Heart left ventricle (tissue), 16 donors: ENCODE data around the gene ZBTB8B. TPM values are rescaled to one million over a fixed set of nuclear protein-coding genes. Genes with fewer than 3 reads are reported as not detected.
A peak's percentile ranks its signal among the peaks of the same experiment; 100 is the strongest.

Source experiments
- ATAC-seq, 4 donors: fragments of 200-7000 bp; cut with Tn5 transposase; one replicate each; pipeline ENCODE4 v1.9.1; 2020 to 2022; ENCODE audit warnings: moderate library complexity in 4 of 4, mild to moderate bottlenecking in 3 of 4, moderate number of reproducible peaks in 1 of 4
- DNase-seq, 5 donors: peaks; one replicate each; pipeline ENCODE4 v3.0.0-alpha.2; 2020
- H3K27ac ChIP-seq, 12 donors: fragments of 200-600 bp; sonication (generic) in 4 of 12; one replicate each; pipeline versions ENCODE4 v1.5.0 to v1.8.0; 2016 to 2022; ENCODE audit warnings: mild to moderate bottlenecking in 2 of 12
- H3K27me3 ChIP-seq, 9 donors: fragments of 200-600 bp; sonication (generic) in 2 of 9; one replicate each; pipeline versions ENCODE4 v1.5.1 to v1.8.0; 2016 to 2022; ENCODE audit warnings: mild to moderate bottlenecking in 3 of 9
- H3K36me3 ChIP-seq, 9 donors: fragments of 200-600 bp; sonication (generic) in 2 of 9; one replicate each; pipeline versions ENCODE4 v1.5.0 to v1.8.0; 2018 to 2022; ENCODE audit warnings: mild to moderate bottlenecking in 2 of 9
- H3K4me1 ChIP-seq, 12 donors: fragments of 200-600 bp; sonication (generic) in 4 of 12; one replicate each; pipeline versions ENCODE4 v1.5.0 to v1.8.0; 2016 to 2022; ENCODE audit warnings: mild to moderate bottlenecking in 3 of 12
- H3K4me3 ChIP-seq, 12 donors: fragments of 200-600 bp; sonication (generic) in 4 of 12; one replicate each; pipeline versions ENCODE4 v1.5.0 to v1.8.0; 2017 to 2022; ENCODE audit warnings: mild to moderate bottlenecking in 9 of 12, moderate library complexity in 4 of 12
- H3K9me3 ChIP-seq, 12 donors: fragments of 200-600 bp; sonication (generic) in 4 of 12; one replicate each; pipeline versions ENCODE4 v1.5.0 to v1.8.0; 2016 to 2022; ENCODE audit warnings: mild to moderate bottlenecking in 1 of 12
- POLR2A ChIP-seq, 2 donors: fragments of 450-650 bp; IDR thresholded peaks; one replicate each; pipeline ENCODE4 v1.6.1; 2017; ENCODE audit warnings: antibody characterized with exemption in 2 of 2, mild to moderate bottlenecking in 2 of 2, moderate library complexity in 2 of 2
- WGBS, 4 donors: extraction: QIAGEN DNeasy Blood & Tissue Kit in 2 of 4; methylation state at CpG; one replicate each; pipeline versions ENCODE4 v1.1.5 to v1.1.7; 2013 to 2018; 5-methylcytosine and 5-hydroxymethylcytosine counted together
- intact Hi-C, 10 donors: fragments of 100-400 bp; cut with DNase I; formaldehyde crosslinking; loops; one replicate each; pipeline versions ENCODE4 v1.11.1 to v1.14.2; 2022
- polyA plus RNA-seq, 2 donors: library from polyadenylated mRNA; stranded (reverse); fragments of 200-250 nt; gene quantifications; one replicate each; pipeline ENCODE4 v1.2.3, GENCODE V29; 2013
- total RNA-seq, 9 donors: library from RNA; depleted of rRNA in 2 of 9; stranded (reverse); fragments of >200 nt in 2 of 9; fragmentation: NEBNext Ultra II Directional in 3 of 9; extraction: Animal tissue kit (Norgen Biotek cat#: 25700) in 3 of 9; gene quantifications; one replicate each; pipeline versions ENCODE4 v1.1.0 to v1.2.4, GENCODE V29; 2016 to 2023
- TF ChIP-seq, protein P1 (sequence below), 12 donors: fragments of 200-600 bp; sonication (generic) in 4 of 12; IDR thresholded peaks; one replicate each; pipeline versions ENCODE4 v1.5.0 to v1.8.0; 2018 to 2022; ENCODE audit warnings: antibody characterized with exemption in 12 of 12, mild to moderate bottlenecking in 5 of 12
- donor health status: ischemic (EF 13 %, LVEDD 7.1; RV severe dilation, severe dysfunction).
- donor health status: healthy with polysubstance abuse.
- donor health status: DM: no; HTN: yes; CAD: no.
- donor health status: DM: no; HTN: no; CAD: no.
- donor health status: ischemic (EF 25% LVEDD 6.9; RV normal size, moderate dysfunction).
- donor health status: ischemic (EF 25% LVEDD 5.7; RV mildly dilated, moderate dysfunction).
- donor health status: healthy.
- donor health status: DM: yes; HTN: yes; CAD: no.
- donor health status: ischemic (EF 35%, LVEDD 5.7; RV mildly dilated, moderate dysfunction).
- donor health status: nonischemic (EF 11% LVEDD 7.7; RV severe dilation, severe dysfunction).
- donor health status: DM: yes; HTN: yes; CAD: no.
- donor health status: PGD.
- donor health status: ischemic (EF 29% LVEDD 5.4; RV normal size, mild dysfunction).
- donor health status: nonischemic (EF 23%, LVEDD 6.1; RV moderate dilation, normal function).

Gene ZBTB8B
- total and polyA plus RNA-seq, 11 donors, result 0.01 to 0.02 TPM; not detected in 9

- peak overlapping the region; percentile 61 to 95 (median 82) for H3K4me3 ChIP-seq
- 1 to 2% (median 1%) methylated on average over 47 to 99 of the region's 99 CpGs for WGBS, 4 donors
- H3K4me1 ChIP-seq, result peaks cover 2 to 24% (median 18%) of the 10 kb centered on the region in 12 donors
- intact Hi-C loops, result loop anchor here in 2 of 10 donors (1.0 to 2.0 kb wide), 2 partner anchors 39 to 52 kb away; partner anchors contain the start of gene ZBTB8A (in 1 of the 2)
- peak; percentile 74 to 89 (median 79) for DNase-seq
- no peaks in the 10 kb centered on the region for H3K9me3 ChIP-seq
- peak; percentile 45 to 92 (median 86) for ATAC-seq
- H3K27ac ChIP-seq, result peak overlapping the region; percentile 91 to 100 (median 96)
- no peaks in the 10 kb centered on the region for H3K27me3 ChIP-seq
- no peaks in the 10 kb centered on the region for H3K36me3 ChIP-seq
- peak in 1 of 2 donors; percentile 56 for TF ChIP-seq POLR2A (IDR thresholded peaks at IDR 0.05)
- TF ChIP-seq, protein P1, sequence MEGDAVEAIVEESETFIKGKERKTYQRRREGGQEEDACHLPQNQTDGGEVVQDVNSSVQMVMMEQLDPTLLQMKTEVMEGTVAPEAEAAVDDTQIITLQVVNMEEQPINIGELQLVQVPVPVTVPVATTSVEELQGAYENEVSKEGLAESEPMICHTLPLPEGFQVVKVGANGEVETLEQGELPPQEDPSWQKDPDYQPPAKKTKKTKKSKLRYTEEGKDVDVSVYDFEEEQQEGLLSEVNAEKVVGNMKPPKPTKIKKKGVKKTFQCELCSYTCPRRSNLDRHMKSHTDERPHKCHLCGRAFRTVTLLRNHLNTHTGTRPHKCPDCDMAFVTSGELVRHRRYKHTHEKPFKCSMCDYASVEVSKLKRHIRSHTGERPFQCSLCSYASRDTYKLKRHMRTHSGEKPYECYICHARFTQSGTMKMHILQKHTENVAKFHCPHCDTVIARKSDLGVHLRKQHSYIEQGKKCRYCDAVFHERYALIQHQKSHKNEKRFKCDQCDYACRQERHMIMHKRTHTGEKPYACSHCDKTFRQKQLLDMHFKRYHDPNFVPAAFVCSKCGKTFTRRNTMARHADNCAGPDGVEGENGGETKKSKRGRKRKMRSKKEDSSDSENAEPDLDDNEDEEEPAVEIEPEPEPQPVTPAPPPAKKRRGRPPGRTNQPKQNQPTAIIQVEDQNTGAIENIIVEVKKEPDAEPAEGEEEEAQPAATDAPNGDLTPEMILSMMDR (IDR thresholded peaks at IDR 0.05), result peak in 8 of 12 donors; percentile 8 to 49 (median 36)
Measured at GRCh38 chr1:32500387-32501209, 35.7 kb downstream of the ZBTB8B start.

- Histone ChIP-seq H3K9me3 (no peaks in the 10 kb centered on the region), H3K4me1 (peaks cover 2 to 24% (median 10%) of the 10 kb centered on the region in 12 donors), H3K27ac (peak overlapping the region; percentile 91 to 100 (median 96)), H3K36me3 (no peaks in the 10 kb centered on the region), H3K27me3 (no peaks in the 10 kb centered on the region), H3K4me3 (no peak overlapping the region)
- WGBS, 4 donors, result 54 to 72% (median 61%) methylated on average over 9 of the region's 9 CpGs
- peak in 1 of 2 donors; percentile 36 for TF ChIP-seq POLR2A (IDR thresholded peaks at IDR 0.05)
- TF ChIP-seq, protein P1 (IDR thresholded peaks at IDR 0.05), result no peak
- ATAC-seq, result peak; percentile 46 to 83 (median 71)
- DNase-seq, result peak in 3 of 5 donors; percentile 10 to 46 (median 36)
- intact Hi-C loops, result loop anchor here in 1 of 10 donors (2.0 kb wide), 1 partner anchor 53 kb away; no protein-coding TSS in a partner anchor
Measured at GRCh38 chr1:32501865-32502264, 37.0 kb downstream of the ZBTB8B start.

DNA sequence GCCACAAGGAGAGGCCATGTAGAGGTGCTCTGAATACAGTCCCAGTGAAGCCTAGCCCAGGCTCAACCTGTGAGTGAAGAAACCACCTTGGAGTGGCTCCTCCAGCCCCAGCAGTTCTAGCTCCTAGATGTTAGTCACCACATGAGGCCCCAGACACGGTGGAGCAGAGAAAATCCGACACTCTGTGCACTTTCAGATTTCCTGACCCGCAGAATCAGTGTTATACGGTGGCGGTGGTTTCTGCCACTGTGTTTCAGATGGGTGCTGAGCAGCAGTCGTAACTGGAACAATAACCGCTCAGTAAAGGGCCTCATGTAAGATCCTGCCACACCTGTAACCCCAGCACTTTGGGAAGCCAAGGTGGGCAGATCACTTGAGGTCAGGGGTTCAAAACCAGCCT, 38.3 kb downstream of the ZBTB8B start:
- Histone ChIP-seq H3K4me3 (no peak overlapping the region), H3K27ac (peak overlapping the region in 7 of 12 donors; percentile 57 to 100 (median 95)), H3K27me3 (no peaks in the 10 kb centered on the region), H3K36me3 (no peaks in the 10 kb centered on the region), H3K9me3 (no peaks in the 10 kb centered on the region), H3K4me1 (peaks cover 2 to 24% (median 10%) of the 10 kb centered on the region in 12 donors)
- intact Hi-C loops, result no loop called here
- DNase-seq, result no peak
- TF ChIP-seq, protein P1 (IDR thresholded peaks at IDR 0.05), result no peak
- TF ChIP-seq POLR2A (IDR thresholded peaks at IDR 0.05), result no peak
- 95 to 99% (median 95%) methylated on average over 7 of the region's 7 CpGs for WGBS, 4 donors
- no peak for ATAC-seq

DNA sequence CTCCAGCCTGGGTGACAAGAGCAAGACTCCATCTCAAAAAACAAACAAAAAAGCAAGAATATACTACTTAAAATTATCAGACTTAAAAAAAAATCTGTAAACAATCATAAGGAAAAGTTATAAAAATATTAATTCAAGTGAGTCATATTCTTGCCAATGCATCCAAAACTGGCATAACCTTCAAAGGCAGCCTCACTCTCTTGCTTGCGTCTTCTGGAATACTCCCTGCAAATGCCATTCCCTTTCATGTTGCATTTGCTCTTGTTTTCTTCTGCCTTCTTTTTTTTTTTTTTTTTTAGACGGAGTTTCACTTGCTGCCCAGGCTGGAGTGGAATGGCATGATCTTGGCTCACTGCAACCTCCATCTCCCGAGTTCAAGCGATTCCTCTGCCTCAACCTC, 42.1 kb downstream of the ZBTB8B start:
- no peak for ATAC-seq
- WGBS, 4 donors, result 84 to 92% (median 87%) methylated on average over 4 of the region's 4 CpGs
- Histone ChIP-seq H3K27me3 (no peaks in the 10 kb centered on the region), H3K9me3 (no peaks in the 10 kb centered on the region), H3K27ac (no peak overlapping the region), H3K4me1 (peaks cover 0 to 14% (median 0%) of the 10 kb centered on the region in 12 donors), H3K4me3 (no peak overlapping the region), H3K36me3 (no peaks in the 10 kb centered on the region)
- no peak for TF ChIP-seq POLR2A (IDR thresholded peaks at IDR 0.05)
- TF ChIP-seq, protein P1 (IDR thresholded peaks at IDR 0.05), result no peak
- DNase-seq, result no peak
- intact Hi-C loops, result no loop called here
